Measurements from ENCODE around the gene OTOP2. TPM values are rescaled to one million over a fixed set of nuclear protein-coding genes. Genes with fewer than 3 reads are reported as not detected.

Gene OTOP2
- total RNA-seq, 4 donors from 2014 or later = 0.38 to 1.4 (median 0.41) TPM; not detected in 1

DNA sequence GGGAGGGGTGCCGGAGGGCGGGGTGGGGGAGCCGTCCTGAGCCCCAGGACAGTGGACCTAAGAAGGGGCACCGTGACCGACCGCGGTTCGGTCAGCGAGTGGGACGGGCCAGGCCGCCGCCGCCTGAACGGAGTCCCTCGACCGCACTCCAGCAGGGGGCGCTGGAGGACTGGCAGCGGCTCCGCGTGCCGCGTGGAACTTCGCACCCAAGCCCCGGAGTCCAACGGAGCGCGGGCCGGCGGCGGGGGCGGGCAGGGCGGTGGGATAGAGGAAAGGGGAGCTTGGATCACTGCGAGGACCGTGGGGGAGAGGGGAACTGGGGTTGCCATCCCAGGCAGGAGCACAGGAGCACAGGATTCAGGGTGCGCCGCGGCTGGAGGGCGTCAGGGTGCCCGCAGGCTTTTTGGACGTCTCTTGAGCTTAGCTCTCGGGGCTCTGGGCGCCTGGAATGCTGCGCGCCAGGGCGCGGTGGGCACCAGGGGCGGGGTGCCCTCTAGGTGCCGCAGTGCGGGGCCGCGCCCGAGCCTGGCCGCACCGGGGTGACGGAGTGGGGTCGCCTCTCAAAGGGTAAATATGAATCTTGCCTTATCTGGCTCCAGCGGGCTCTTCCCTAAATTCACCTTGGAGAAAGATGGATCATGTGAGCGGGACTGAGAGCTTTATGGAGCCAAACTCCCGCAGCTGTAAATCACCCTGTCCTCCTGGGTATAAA, 379 bp upstream of the OTOP2 start:
- Histone ChIP-seq H3K4me3 (peak overlapping the region; percentile 43 to 68 (median 49)), H3K27ac (peak overlapping the region in 3 of 4 donors; percentile 8 to 40 (median 39)), H3K9me3 (no peaks in the 10 kb centered on the region), H3K27me3 (peaks cover 0 to 94% (median 19%) of the 10 kb centered on the region in 4 donors), H3K4me1 (peaks cover 32 to 68% (median 38%) of the 10 kb centered on the region in 3 donors), H3K36me3 (no peaks in the 10 kb centered on the region)
- TF ChIP-seq, protein P1, sequence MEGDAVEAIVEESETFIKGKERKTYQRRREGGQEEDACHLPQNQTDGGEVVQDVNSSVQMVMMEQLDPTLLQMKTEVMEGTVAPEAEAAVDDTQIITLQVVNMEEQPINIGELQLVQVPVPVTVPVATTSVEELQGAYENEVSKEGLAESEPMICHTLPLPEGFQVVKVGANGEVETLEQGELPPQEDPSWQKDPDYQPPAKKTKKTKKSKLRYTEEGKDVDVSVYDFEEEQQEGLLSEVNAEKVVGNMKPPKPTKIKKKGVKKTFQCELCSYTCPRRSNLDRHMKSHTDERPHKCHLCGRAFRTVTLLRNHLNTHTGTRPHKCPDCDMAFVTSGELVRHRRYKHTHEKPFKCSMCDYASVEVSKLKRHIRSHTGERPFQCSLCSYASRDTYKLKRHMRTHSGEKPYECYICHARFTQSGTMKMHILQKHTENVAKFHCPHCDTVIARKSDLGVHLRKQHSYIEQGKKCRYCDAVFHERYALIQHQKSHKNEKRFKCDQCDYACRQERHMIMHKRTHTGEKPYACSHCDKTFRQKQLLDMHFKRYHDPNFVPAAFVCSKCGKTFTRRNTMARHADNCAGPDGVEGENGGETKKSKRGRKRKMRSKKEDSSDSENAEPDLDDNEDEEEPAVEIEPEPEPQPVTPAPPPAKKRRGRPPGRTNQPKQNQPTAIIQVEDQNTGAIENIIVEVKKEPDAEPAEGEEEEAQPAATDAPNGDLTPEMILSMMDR (IDR thresholded peaks at IDR 0.05) = peak; percentile 63 to 92 (median 80)
- no peak for TF ChIP-seq POLR2A (IDR thresholded peaks at IDR 0.05)
- intact Hi-C loops (cut with DNase I) = loop anchor here (5.0 kb wide), 1 partner anchor 34 kb away; no protein-coding TSS in a partner anchor
- 6 to 30% methylated on average over 2 to 11 of the region's 59 CpGs for WGBS, 2 donors
- DNase-seq = no peak

- peaks cover 0 to 85% (median 19%) of the 10 kb centered on the region in 4 donors for H3K27me3 ChIP-seq
- TF ChIP-seq, protein P1 (IDR thresholded peaks at IDR 0.05) = no peak
- no peak for TF ChIP-seq POLR2A (IDR thresholded peaks at IDR 0.05)
- H3K9me3 ChIP-seq = no peaks in the 10 kb centered on the region
- intact Hi-C loops (cut with DNase I) = no loop called here
- no peaks in the 10 kb centered on the region for H3K36me3 ChIP-seq
- 77 to 81% methylated on average over 3 of the region's 3 CpGs for WGBS, 2 donors
- H3K27ac ChIP-seq = no peak overlapping the region
- H3K4me3 ChIP-seq = no peak overlapping the region
- peaks cover 32 to 79% (median 38%) of the 10 kb centered on the region in 3 donors for H3K4me1 ChIP-seq
- no peak for DNase-seq
Measured at GRCh38 chr17:74925242-74925641, 1.2 kb downstream of the OTOP2 start.

DNA sequence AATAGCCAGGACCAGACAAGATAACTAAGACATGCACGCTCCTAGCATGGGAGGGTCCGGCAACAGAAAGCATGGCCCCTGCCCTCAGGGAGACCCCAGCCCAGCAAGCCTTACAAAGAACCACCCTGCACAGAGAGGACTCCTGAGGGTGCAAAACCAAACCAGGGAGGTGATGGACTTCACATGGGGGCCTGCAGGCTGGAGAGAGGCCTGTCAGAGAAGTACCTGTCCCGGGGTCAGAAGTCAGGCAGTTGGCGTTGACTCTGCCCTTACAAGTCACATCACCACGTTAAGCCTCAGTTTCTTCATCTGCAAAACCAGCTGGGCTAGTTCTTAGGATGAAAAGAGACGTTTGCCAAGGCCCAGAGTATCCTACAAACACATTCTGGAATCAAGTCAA, 4.7 kb downstream of the OTOP2 start:
- H3K4me1 ChIP-seq = peaks cover 8 to 53% (median 10%) of the 10 kb centered on the region in 3 donors
- WGBS, 2 donors = 53% methylated on average over 6 of the region's 6 CpGs; no CpG with 5 or more reads in 1 of the 2 donors

DNA sequence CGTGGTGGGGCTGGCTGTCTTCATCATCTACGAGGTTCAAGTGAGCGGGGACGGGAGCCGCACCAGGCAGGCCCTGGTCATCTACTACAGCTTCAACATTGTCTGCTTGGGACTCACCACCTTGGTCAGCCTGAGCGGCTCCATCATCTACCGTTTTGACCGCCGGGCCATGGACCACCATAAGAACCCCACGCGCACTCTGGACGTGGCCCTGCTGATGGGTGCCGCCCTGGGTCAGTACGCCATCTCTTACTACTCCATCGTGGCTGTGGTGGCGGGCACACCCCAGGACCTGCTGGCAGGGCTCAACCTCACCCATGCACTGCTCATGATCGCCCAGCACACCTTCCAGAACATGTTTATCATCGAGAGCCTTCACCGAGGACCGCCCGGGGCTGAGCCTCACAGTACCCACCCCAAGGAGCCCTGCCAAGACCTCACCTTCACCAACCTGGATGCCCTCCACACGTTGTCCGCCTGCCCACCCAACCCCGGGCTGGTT, 6.5 kb downstream of the OTOP2 start:
- H3K27ac ChIP-seq = no peak overlapping the region
- no peak for DNase-seq
- H3K36me3 ChIP-seq = no peaks in the 10 kb centered on the region
- intact Hi-C loops (cut with DNase I) = no loop called here
- 94 to 97% methylated on average over 18 to 23 of the region's 24 CpGs for WGBS, 2 donors
- H3K9me3 ChIP-seq = no peaks in the 10 kb centered on the region
- peaks cover 0 to 77% (median 4%) of the 10 kb centered on the region in 4 donors for H3K27me3 ChIP-seq
- no peak overlapping the region for H3K4me3 ChIP-seq
- H3K4me1 ChIP-seq = peaks cover 3 to 48% (median 4%) of the 10 kb centered on the region in 3 donors
- no peak for TF ChIP-seq POLR2A (IDR thresholded peaks at IDR 0.05)
- TF ChIP-seq, protein P1 (IDR thresholded peaks at IDR 0.05) = no peak

More for the DNA sequence above, 4.7 kb downstream of the OTOP2 start:
- TF ChIP-seq, protein P1 (IDR thresholded peaks at IDR 0.05) = no peak
- TF ChIP-seq POLR2A (IDR thresholded peaks at IDR 0.05) = no peak
- no peak overlapping the region for H3K4me3 ChIP-seq
- DNase-seq = no peak
- intact Hi-C loops (cut with DNase I) = no loop called here
- H3K9me3 ChIP-seq = no peaks in the 10 kb centered on the region
- H3K36me3 ChIP-seq = no peaks in the 10 kb centered on the region
- peaks cover 0 to 80% (median 11%) of the 10 kb centered on the region in 4 donors for H3K27me3 ChIP-seq
- H3K27ac ChIP-seq = peak overlapping the region in 3 of 4 donors; percentile 39 to 53 (median 51)

GRCh38 chr17:74935048-74935447, 11.0 kb downstream of the OTOP2 start:
- H3K27ac ChIP-seq = peak overlapping the region in 2 of 4 donors; percentile 77 to 78
- H3K4me1 ChIP-seq = peaks cover 9 to 61% (median 15%) of the 10 kb centered on the region in 3 donors
- no peak for DNase-seq
- intact Hi-C loops (cut with DNase I) = no loop called here
- 68 to 71% methylated on average over 3 of the region's 3 CpGs for WGBS, 2 donors
- H3K4me3 ChIP-seq = peak overlapping the region; percentile 30 to 55 (median 46)
- H3K36me3 ChIP-seq = no peaks in the 10 kb centered on the region
- H3K27me3 ChIP-seq = peaks cover 0 to 88% (median 12%) of the 10 kb centered on the region in 4 donors
- TF ChIP-seq POLR2A (IDR thresholded peaks at IDR 0.05) = no peak
- TF ChIP-seq, protein P1 (IDR thresholded peaks at IDR 0.05) = no peak
- H3K9me3 ChIP-seq = no peaks in the 10 kb centered on the region
